A549 (cell line): ENCODE measurements around the gene RNF133. TPM values are rescaled to one million over a fixed set of nuclear protein-coding genes. Genes with fewer than 3 reads are reported as not detected.

ENCODE experiments used
- ATAC-seq, 2 experiments: fragments of 200-7000 bp in 1 of 2; fragments of >200 bp in 1 of 2; cut with Nextera tagmentation in 1 of 2; cut with Tn5 transposase in 1 of 2; 3 replicates each; pipeline versions ENCODE4 v1.8.0 to v1.9.1; 2018 to 2020; ENCODE audit warnings: mild to moderate bottlenecking in 1 of 2, moderate library complexity in 1 of 2
- CTCF ChIA-PET: fragments of 300-600 bp; sonication (Branson Sonifier 250); formaldehyde crosslinking; extraction: SDS; loops from one replicate; lab custom pipeline; 2021; ENCODE audit warnings: antibody characterized with exemption, inconsistent platforms; lab: Yijun Ruan, JAX
- POLR2A ChIA-PET: fragments of 350-600 bp; formaldehyde crosslinking; extraction: SDS; loops from one replicate; lab custom pipeline; 2021; ENCODE audit warnings: antibody characterized with exemption, inconsistent platforms; lab: Yijun Ruan, JAX
- DNase-seq, 2 experiments: peaks; one replicate each; pipeline versions ENCODE4 v3.0.0 to v3.0.0-alpha.2; 2011 to 2016; ENCODE audit warnings: low read depth in 1 of 2, low spot score in 1 of 2
- FAIRE-seq: peaks from 2 replicates; lab custom pipeline; 2011; peaks lifted over from hg19 to GRCh38; lab: Jason Lieb, UNC
- H3K27ac ChIP-seq, 2 experiments: fragments of >200 bp; sonication (Bioruptor Twin); formaldehyde crosslinking; 3 replicates each; pipeline ENCODE4 v1.5.1; 2016 to 2017
- H3K4me1 ChIP-seq: fragments of >200 bp; sonication (Bioruptor Twin); formaldehyde crosslinking; 3 replicates; pipeline ENCODE4 v1.6.1; 2016
- H3K4me2 ChIP-seq: fragments of >200 bp; sonication (Bioruptor Twin); formaldehyde crosslinking; 3 replicates; pipeline ENCODE4 v1.6.1; 2016
- H3K4me3 ChIP-seq: fragments of >200 bp; sonication (Bioruptor Twin); formaldehyde crosslinking; 3 replicates; pipeline ENCODE4 v1.5.1; 2016
- H3K9me3 ChIP-seq: fragments of >200 bp; sonication (Bioruptor Twin); formaldehyde crosslinking; 3 replicates; pipeline ENCODE4 v1.6.1; 2016
- BHLHE40 ChIP-seq: IDR thresholded peaks from 2 replicates; pipeline ENCODE4 v1.6.1; 2012; ENCODE audit warnings: low read depth, low read length, inconsistent platforms
- CBX8 ChIP-seq: fragments of 200-600 bp; sonication (generic); IDR thresholded peaks from 2 replicates; pipeline ENCODE4 v1.6.1; 2016
- CHD2 ChIP-seq: fragments of 150-350 bp; IDR thresholded peaks from 2 replicates; pipeline ENCODE4 v1.6.1; 2014; ENCODE audit warnings: low read length; ENCODE audit not compliant: partially characterized antibody
- EHMT2 ChIP-seq: fragments of 200-600 bp; sonication (generic); IDR thresholded peaks from 2 replicates; pipeline ENCODE4 v1.6.1; 2016; ENCODE audit warnings: antibody characterized with exemption, low read depth, mild to moderate bottlenecking, moderate library complexity
- ELK1 ChIP-seq: fragments of 150-350 bp; IDR thresholded peaks from 2 replicates; pipeline ENCODE4 v1.6.1; 2014; ENCODE audit warnings: low read depth, mild to moderate bottlenecking, low read length
- GATA3 ChIP-seq: IDR thresholded peaks from 2 replicates; pipeline ENCODE4 v1.6.1; 2012; ENCODE audit warnings: borderline replicate concordance
- HDAC2 ChIP-seq: fragments of 200-600 bp; sonication (generic); IDR thresholded peaks from 2 replicates; pipeline ENCODE4 v1.6.1; 2016
- HEYL ChIP-seq: fragments of 250-450 bp; sonication (Bioruptor Pico); IDR thresholded peaks from 2 replicates; pipeline ENCODE4 v1.8.0; 2021; ENCODE audit warnings: mild to moderate bottlenecking, moderate library complexity
- HOXA7 ChIP-seq: fragments of 250-450 bp; sonication (Bioruptor Pico); IDR thresholded peaks from 2 replicates; pipeline ENCODE4 v1.5.0; 2020; ENCODE audit warnings: mild to moderate bottlenecking, moderate library complexity
- HOXB13 ChIP-seq: fragments of 250-450 bp; sonication (Bioruptor Pico); IDR thresholded peaks from 2 replicates; pipeline ENCODE4 v1.5.0; 2020; ENCODE audit warnings: low read depth, mild to moderate bottlenecking, moderate library complexity
- HOXB5 ChIP-seq: fragments of 250-450 bp; sonication (Bioruptor Pico); IDR thresholded peaks from 2 replicates; pipeline ENCODE4 v1.5.0; 2020; ENCODE audit warnings: mild to moderate bottlenecking, moderate library complexity
- JUNB ChIP-seq: fragments of >200 bp; sonication (Bioruptor Twin); formaldehyde crosslinking; IDR thresholded peaks from 2 replicates; pipeline ENCODE4 v1.6.1; 2016
- KDM1A ChIP-seq: fragments of 200-600 bp; sonication (generic); IDR thresholded peaks from 2 replicates; pipeline ENCODE4 v1.6.1; 2016; ENCODE audit warnings: low read depth, mild to moderate bottlenecking
- MAFK ChIP-seq: fragments of 450-650 bp; IDR thresholded peaks from 2 replicates; pipeline ENCODE4 v1.6.1; 2014; ENCODE audit not compliant: partially characterized antibody
- PHF8 ChIP-seq: fragments of 200-600 bp; sonication (generic); IDR thresholded peaks from 2 replicates; pipeline ENCODE4 v1.6.1; 2016; ENCODE audit warnings: low read depth, mild to moderate bottlenecking, antibody characterized with exemption, moderate library complexity, borderline replicate concordance
- POLR2A ChIP-seq: IDR thresholded peaks from 2 replicates; pipeline ENCODE4 v1.6.1; 2012; ENCODE audit warnings: mild to moderate bottlenecking, low read length
- POLR2AphosphoS2 ChIP-seq: conservative IDR thresholded peaks from 2 replicates; pipeline ENCODE4 v1.6.1; 2012; ENCODE audit warnings: low read length, improper control_type of control experiment, inconsistent platforms
- RAD21 ChIP-seq, 2 experiments: fragments of >200 bp in 1 of 2; sonication (Bioruptor Twin) in 1 of 2; formaldehyde crosslinking in 1 of 2; IDR thresholded peaks in 1 of 2; conservative IDR thresholded peaks in 1 of 2; 2 replicates in 1 of 2; 3 replicates in 1 of 2; pipeline ENCODE4 v1.6.1; 2012 to 2018; ENCODE audit warnings: inconsistent platforms in 1 of 2
- RARB ChIP-seq: fragments of 250-450 bp; sonication (Bioruptor Pico); IDR thresholded peaks from 2 replicates; pipeline ENCODE4 v1.8.0; 2021; ENCODE audit warnings: mild to moderate bottlenecking, moderate library complexity
- SREBF2 ChIP-seq: fragments of 450-650 bp; IDR thresholded peaks from 2 replicates; pipeline ENCODE4 v1.6.1; 2014; ENCODE audit warnings: mild to moderate bottlenecking, moderate library complexity
- TP53 ChIP-seq: fragments of 250-450 bp; sonication (Bioruptor Pico); IDR thresholded peaks from 2 replicates; pipeline ENCODE4 v1.5.0; 2021; ENCODE audit warnings: mild to moderate bottlenecking, moderate library complexity
- USF2 ChIP-seq: fragments of 450-650 bp; IDR thresholded peaks from 2 replicates; pipeline ENCODE4 v1.6.1; 2014; ENCODE audit warnings: antibody characterized with exemption
- ZC3H11A ChIP-seq: fragments of 450-650 bp; IDR thresholded peaks from 2 replicates; pipeline ENCODE4 v1.6.1; 2014; ENCODE audit warnings: antibody characterized with exemption, mild to moderate bottlenecking
- ZNF302 ChIP-seq: fragments of 250-450 bp; sonication (Bioruptor Pico); IDR thresholded peaks from 2 replicates; pipeline ENCODE4 v1.9.0; 2021; ENCODE audit warnings: inconsistent platforms, mild to moderate bottlenecking, moderate library complexity
- ZSCAN20 ChIP-seq: fragments of 250-450 bp; sonication (Bioruptor Pico); IDR thresholded peaks from 2 replicates; pipeline ENCODE4 v1.8.0; 2022; ENCODE audit warnings: mild to moderate bottlenecking, moderate library complexity
- WGBS: methylation state at CpG from one replicate; pipeline ENCODE4 v1.1.6; 2017; ENCODE audit errors: missing lambda C conversion rate; 5-methylcytosine and 5-hydroxymethylcytosine counted together
- polyA plus RNA-seq, 4 experiments: library from polyadenylated mRNA; depleted of rRNA in 3 of 4; stranded (reverse); fragments of >200 nt; fragmentation: RNase III in 1 of 4; extraction: RNeasy Plus Mini Kit Qiagen cat#74134 plus additional on column Dnase treatment in 1 of 4; gene quantifications; 2 replicates in 3 of 4; 3 replicates in 1 of 4; pipeline ENCODE4 v1.2.3, GENCODE V29; 2011 to 2017
- TF ChIP-seq, protein P1 (sequence below): IDR thresholded peaks from 2 replicates; pipeline ENCODE4 v1.6.1; 2012
- TF ChIP-seq, protein P2 (sequence below): fragments of 200-600 bp; sonication (generic); IDR thresholded peaks from 2 replicates; pipeline ENCODE4 v1.6.1; 2016; ENCODE audit warnings: antibody characterized with exemption, mild to moderate bottlenecking, moderate library complexity
- TF ChIP-seq, protein P3 (sequence below): IDR thresholded peaks from 2 replicates; pipeline ENCODE4 v1.6.1; 2012

RNF133 gene
- polyA plus RNA-seq, 2 of the 4 experiments (the other 2 are of a cell fraction) = not detected

GRCh38 chr7:122706836-122707235, 7.9 kb upstream of the RNF133 start:
- CTCF ChIA-PET = no interaction called here
- POLR2A ChIA-PET = no interaction called here
- no peaks in the 10 kb centered on the region for H3K9me3 ChIP-seq
- WGBS = 14% methylated on average over 2 of the region's 2 CpGs
- DNase-seq (no peak), FAIRE-seq (no peak), ATAC-seq (no peak)
- no peak overlapping the region for H3K27ac ChIP-seq
- no peak overlapping the region for H3K4me3 ChIP-seq
- TF ChIP-seq ZNF302 (no peak), SREBF2 (no peak), HEYL (CRISPR knock-in tag) (no peak), HDAC2 (no peak), CBX8 (no peak), CHD2 (no peak), RARB (CRISPR knock-in tag) (no peak), RAD21 (conservative IDR thresholded peaks at IDR 0.05 in 1 of 2, IDR thresholded peaks at IDR 0.05 in 1 of 2) (no peak), EHMT2 (no peak), PHF8 (no peak), ZC3H11A (no peak), GATA3 (no peak), ELK1 (no peak), KDM1A (no peak), BHLHE40 (no peak)
- TF ChIP-seq, protein P1, sequence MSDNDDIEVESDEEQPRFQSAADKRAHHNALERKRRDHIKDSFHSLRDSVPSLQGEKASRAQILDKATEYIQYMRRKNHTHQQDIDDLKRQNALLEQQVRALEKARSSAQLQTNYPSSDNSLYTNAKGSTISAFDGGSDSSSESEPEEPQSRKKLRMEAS = no peak
- H3K4me2 ChIP-seq = no peak overlapping the region
- H3K4me1 ChIP-seq = no peaks in the 10 kb centered on the region

DNA sequence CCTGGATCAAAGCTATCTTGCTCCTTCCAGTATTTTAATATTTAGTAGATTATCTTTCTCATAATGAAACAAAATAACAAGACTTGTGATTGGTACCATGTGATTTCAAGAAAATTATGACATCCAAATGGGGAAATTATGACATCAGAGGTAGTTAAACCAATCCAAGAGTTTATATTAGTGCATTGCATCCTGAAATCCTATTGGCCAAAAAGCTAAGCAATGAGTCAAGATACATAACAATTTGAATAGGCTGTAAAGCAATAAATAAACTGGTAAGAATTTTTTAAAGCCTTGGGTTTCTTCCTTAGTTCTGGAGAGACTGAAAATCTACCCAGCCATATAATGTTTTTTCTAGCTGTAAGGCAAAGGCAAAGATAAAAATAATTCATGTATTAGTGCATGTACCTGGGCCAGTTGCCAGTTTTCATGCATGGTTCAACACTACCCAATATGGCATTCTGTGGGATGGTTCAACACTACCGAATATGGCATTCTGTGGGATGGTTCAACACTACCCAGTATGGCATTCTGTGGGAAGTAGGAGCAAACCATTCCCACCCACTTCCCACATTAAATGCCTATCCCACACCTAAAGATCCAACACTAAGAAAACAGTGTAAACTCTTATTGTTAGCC, 4.1 kb upstream of the RNF133 start, which contains the start of gene RNF148:
Gene RNF148 (minus strand): TSS at position 51 of the 639 bp plus-strand sequence. CDS start 172 bp downstream, outside the sequence.
- no peaks in the 10 kb centered on the region for H3K4me1 ChIP-seq
- no peak within 1 kb of the TSS for H3K27ac ChIP-seq
- H3K4me3 ChIP-seq = no peak within 1 kb of the TSS
- no peak within 1 kb of the TSS for H3K4me2 ChIP-seq
- ChIA-PET POLR2A (no interaction called here), CTCF (interaction anchor here (1.2 kb wide), 1 partner anchor 373 kb away, joined by 3 read pairs; no protein-coding TSS in a partner anchor)
- FAIRE-seq (no peak), ATAC-seq (no peak), DNase-seq (no peak)
- TF ChIP-seq HOXB13 (CRISPR knock-in tag) = no peak
- no peak for TF ChIP-seq POLR2AphosphoS2
- TF ChIP-seq POLR2A = no peak
- TF ChIP-seq HOXB5 (CRISPR knock-in tag) = no peak
- TF ChIP-seq ZSCAN20 (CRISPR knock-in tag) = no peak
- TF ChIP-seq MAFK = no peak
- H3K9me3 ChIP-seq = no peaks in the 10 kb centered on the region
- 0% methylated on average over 1 of the region's 1 CpG for WGBS

- TF ChIP-seq, protein P2, sequence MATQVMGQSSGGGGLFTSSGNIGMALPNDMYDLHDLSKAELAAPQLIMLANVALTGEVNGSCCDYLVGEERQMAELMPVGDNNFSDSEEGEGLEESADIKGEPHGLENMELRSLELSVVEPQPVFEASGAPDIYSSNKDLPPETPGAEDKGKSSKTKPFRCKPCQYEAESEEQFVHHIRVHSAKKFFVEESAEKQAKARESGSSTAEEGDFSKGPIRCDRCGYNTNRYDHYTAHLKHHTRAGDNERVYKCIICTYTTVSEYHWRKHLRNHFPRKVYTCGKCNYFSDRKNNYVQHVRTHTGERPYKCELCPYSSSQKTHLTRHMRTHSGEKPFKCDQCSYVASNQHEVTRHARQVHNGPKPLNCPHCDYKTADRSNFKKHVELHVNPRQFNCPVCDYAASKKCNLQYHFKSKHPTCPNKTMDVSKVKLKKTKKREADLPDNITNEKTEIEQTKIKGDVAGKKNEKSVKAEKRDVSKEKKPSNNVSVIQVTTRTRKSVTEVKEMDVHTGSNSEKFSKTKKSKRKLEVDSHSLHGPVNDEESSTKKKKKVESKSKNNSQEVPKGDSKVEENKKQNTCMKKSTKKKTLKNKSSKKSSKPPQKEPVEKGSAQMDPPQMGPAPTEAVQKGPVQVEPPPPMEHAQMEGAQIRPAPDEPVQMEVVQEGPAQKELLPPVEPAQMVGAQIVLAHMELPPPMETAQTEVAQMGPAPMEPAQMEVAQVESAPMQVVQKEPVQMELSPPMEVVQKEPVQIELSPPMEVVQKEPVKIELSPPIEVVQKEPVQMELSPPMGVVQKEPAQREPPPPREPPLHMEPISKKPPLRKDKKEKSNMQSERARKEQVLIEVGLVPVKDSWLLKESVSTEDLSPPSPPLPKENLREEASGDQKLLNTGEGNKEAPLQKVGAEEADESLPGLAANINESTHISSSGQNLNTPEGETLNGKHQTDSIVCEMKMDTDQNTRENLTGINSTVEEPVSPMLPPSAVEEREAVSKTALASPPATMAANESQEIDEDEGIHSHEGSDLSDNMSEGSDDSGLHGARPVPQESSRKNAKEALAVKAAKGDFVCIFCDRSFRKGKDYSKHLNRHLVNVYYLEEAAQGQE = no peak
- no peak for TF ChIP-seq TP53 (CRISPR knock-in tag)
- no peak for TF ChIP-seq SREBF2
- TF ChIP-seq USF2 = no peak
- no peak for TF ChIP-seq JUNB
- TF ChIP-seq, protein P3, sequence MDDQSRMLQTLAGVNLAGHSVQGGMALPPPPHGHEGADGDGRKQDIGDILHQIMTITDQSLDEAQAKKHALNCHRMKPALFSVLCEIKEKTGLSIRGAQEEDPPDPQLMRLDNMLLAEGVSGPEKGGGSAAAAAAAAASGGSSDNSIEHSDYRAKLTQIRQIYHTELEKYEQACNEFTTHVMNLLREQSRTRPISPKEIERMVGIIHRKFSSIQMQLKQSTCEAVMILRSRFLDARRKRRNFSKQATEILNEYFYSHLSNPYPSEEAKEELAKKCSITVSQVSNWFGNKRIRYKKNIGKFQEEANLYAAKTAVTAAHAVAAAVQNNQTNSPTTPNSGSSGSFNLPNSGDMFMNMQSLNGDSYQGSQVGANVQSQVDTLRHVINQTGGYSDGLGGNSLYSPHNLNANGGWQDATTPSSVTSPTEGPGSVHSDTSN = no peak
- no peak for TF ChIP-seq HOXA7 (CRISPR knock-in tag)
- DNase-seq = no peak
- no peaks in the 10 kb centered on the region for H3K9me3 ChIP-seq
- CTCF ChIA-PET = no interaction called here
- no peak for ATAC-seq
- no peak overlapping the region for H3K4me2 ChIP-seq
- POLR2A ChIA-PET = no interaction called here
- no peaks in the 10 kb centered on the region for H3K4me1 ChIP-seq
- 5% methylated on average over 1 of the region's 1 CpG for WGBS
- no peak overlapping the region for H3K27ac ChIP-seq
- H3K4me3 ChIP-seq = no peak overlapping the region
- no peak for FAIRE-seq
Measured at GRCh38 chr7:122695816-122696215, 3.1 kb downstream of the RNF133 start.
